Fibroblast of lung (primary cell): ENCODE results near the gene TSPAN31.

Source experiments
- EZH2 ChIP-seq: IDR thresholded peaks from 2 replicates; pipeline ENCODE4 v1.5.1; 2012; ENCODE audit warnings: low read length, control low read depth, mild to moderate bottlenecking; ENCODE audit errors: missing control alignments
- TF ChIP-seq, protein P1 (sequence below), 2 donors: IDR thresholded peaks in 1 of 2; conservative IDR thresholded peaks in 1 of 2; 1 replicate in 1 of 2; 2 replicates in 1 of 2; pipeline ENCODE4 v1.5.1; 2011 to 2012; ENCODE audit warnings: low read length in 2 of 2, control low read depth in 1 of 2, inconsistent platforms in 1 of 2, low read depth in 1 of 2, mild to moderate bottlenecking in 1 of 2

GRCh38 chr12:57735952-57736740 is 8.7 kb upstream of the TSPAN31 start:
- TF ChIP-seq, protein P1, sequence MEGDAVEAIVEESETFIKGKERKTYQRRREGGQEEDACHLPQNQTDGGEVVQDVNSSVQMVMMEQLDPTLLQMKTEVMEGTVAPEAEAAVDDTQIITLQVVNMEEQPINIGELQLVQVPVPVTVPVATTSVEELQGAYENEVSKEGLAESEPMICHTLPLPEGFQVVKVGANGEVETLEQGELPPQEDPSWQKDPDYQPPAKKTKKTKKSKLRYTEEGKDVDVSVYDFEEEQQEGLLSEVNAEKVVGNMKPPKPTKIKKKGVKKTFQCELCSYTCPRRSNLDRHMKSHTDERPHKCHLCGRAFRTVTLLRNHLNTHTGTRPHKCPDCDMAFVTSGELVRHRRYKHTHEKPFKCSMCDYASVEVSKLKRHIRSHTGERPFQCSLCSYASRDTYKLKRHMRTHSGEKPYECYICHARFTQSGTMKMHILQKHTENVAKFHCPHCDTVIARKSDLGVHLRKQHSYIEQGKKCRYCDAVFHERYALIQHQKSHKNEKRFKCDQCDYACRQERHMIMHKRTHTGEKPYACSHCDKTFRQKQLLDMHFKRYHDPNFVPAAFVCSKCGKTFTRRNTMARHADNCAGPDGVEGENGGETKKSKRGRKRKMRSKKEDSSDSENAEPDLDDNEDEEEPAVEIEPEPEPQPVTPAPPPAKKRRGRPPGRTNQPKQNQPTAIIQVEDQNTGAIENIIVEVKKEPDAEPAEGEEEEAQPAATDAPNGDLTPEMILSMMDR (conservative IDR thresholded peaks at IDR 0.05 in 1 of 2, IDR thresholded peaks at IDR 0.05 in 1 of 2; ENCODE audit: low read depth in 1 of 2, low read length in 2 of 2), result peak; percentile 19 to 45
- TF ChIP-seq EZH2, result no peak
